GM12892 (cell line): ENCODE results near the gene PACS1.

Experiments
- POLR2A ChIP-seq: IDR thresholded peaks from 2 replicates; pipeline ENCODE4 v1.6.1; 2011; ENCODE audit warnings: low read depth, low read length, control low read depth
- POLR2AphosphoS5 ChIP-seq: IDR thresholded peaks from 2 replicates; pipeline ENCODE4 v1.6.1; 2011; ENCODE audit warnings: low read depth, low read length, control low read depth
- TAF1 ChIP-seq: IDR thresholded peaks from 2 replicates; pipeline ENCODE4 v1.6.1; 2011; ENCODE audit warnings: low read depth, mild to moderate bottlenecking, control low read depth, low read length, borderline replicate concordance

DNA sequence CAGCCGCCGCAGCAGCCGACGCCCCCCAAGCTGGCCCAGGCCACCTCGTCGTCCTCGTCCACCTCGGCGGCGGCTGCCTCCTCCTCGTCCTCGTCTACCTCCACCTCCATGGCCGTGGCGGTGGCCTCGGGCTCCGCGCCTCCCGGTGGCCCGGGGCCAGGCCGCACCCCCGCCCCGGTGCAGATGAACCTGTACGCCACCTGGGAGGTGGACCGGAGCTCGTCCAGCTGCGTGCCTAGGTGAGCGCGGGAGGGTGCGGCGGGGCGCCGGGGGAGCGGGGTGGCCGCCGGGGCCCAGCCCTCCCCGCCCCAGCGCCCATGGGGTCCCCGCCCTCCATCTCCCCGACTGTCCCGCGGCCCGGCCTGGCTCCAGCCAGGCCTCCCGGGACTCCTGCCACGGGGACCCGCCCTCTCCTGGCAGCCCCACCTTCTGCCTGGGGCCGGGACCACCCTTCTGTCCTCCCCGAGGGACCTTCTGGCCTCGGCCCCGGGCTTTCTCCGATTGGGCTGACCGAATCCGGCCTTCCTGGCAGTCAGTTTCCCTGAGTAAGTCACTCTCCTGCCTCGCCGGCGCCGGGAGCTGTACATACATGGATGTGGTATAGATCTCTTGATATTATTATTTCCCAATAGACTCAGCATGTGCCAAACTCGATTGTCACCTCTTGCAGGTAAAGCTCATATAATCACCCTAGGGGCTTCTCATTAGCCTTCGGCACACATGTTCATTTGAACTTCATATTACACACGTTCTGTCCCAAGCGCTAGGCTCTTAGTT, 720 bp downstream of the PACS1 start:
- TF ChIP-seq TAF1 (no peak), POLR2AphosphoS5 (no peak), POLR2A (no peak)
